ENCODE results near the gene NLRX1. TPM values are rescaled to one million over a fixed set of nuclear protein-coding genes. Genes with fewer than 3 reads are reported as not detected.
"Not testable (repeated sequence)": the region's sequence is repeated elsewhere in the genome, so short reads cannot be mapped to it uniquely, and the experiment has no call there.

Gene NLRX1
- total and polyA plus RNA-seq, 5 experiments from 2014 or later = 4.0 to 10.9 (median 10.3) TPM

GRCh38 chr11:119191265-119191664 lies 22.7 kb downstream of the NLRX1 start:
- H3K4me3 Mint-ChIP-seq, ATAC-seq, DNase-seq, H3K27me3 Mint-ChIP-seq, H3K9me3 Mint-ChIP-seq, H3K36me3 Mint-ChIP-seq, H3K4me1 Mint-ChIP-seq, H3K27ac Mint-ChIP-seq: not testable (repeated sequence)
- POLR2A ChIA-PET = interaction anchor here (0.6 to 0.7 kb wide), 2 partner anchors 43 to 124 kb away, joined by 3 read pairs; partner anchors contain the start of gene ABCG4

DNA sequence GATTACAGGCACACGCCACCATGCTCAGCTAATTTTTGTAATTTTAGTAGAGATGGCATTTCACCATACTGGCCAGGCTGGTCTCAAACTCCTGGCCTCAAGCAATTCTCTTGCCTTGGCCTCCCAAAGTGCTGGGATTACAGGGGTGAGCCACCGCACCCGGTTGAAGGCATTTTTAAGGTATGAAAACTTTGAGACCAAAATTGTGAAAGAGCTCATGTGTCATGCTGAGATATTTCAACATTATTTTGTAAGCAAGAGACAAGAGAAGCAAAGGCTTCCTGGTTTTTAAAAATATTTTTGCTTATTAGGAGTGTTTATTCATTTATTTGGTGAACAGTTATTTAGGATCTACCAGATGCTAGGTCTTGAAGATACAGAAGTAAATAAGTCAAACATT lies 23.6 kb downstream of the NLRX1 start:
- ATAC-seq (no peak), DNase-seq (no peak)
- no peak overlapping the region for H3K4me3 Mint-ChIP-seq
- peaks cover 0 to 2% (median 0%) of the 10 kb centered on the region in 5 donors for H3K27me3 Mint-ChIP-seq
- no peaks in the 10 kb centered on the region for H3K36me3 Mint-ChIP-seq
- H3K4me1 Mint-ChIP-seq = peaks cover 4 to 6% (median 6%) of the 10 kb centered on the region in 4 donors
- POLR2A ChIA-PET = no interaction called here
- H3K27ac Mint-ChIP-seq = no peak overlapping the region
- H3K9me3 Mint-ChIP-seq = no peaks in the 10 kb centered on the region

- ATAC-seq = no peak
- H3K36me3 Mint-ChIP-seq = no peaks in the 10 kb centered on the region
- POLR2A ChIA-PET = no interaction called here
- peaks cover 0 to 2% (median 0%) of the 10 kb centered on the region in 5 donors for H3K27me3 Mint-ChIP-seq
- no peak overlapping the region for H3K4me3 Mint-ChIP-seq
- no peak overlapping the region for H3K27ac Mint-ChIP-seq
- peaks cover 4 to 7% (median 6%) of the 10 kb centered on the region in 4 donors for H3K4me1 Mint-ChIP-seq
- no peaks in the 10 kb centered on the region for H3K9me3 Mint-ChIP-seq
- DNase-seq = no peak
Measured at GRCh38 chr11:119193001-119193400, 24.5 kb downstream of the NLRX1 start.

DNA sequence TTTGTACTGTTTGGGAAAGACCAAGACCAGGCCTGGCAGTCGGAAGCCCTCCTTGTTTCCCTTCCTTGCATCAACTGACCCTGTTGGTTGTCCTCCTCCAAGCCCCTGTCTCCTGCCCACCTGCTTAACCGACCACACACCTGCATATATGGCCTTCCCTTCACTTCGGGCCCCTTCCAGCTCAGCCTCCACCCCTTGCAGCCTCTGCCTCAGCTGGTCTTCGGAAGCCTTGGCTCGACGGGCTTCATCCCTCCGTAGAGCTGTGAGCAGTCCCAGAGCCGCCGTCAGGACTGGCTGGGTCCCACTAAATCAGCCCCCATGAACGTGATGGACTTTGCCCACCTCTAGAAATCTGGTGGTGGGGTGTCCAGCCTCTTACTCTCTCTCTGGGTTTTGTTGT lies 25.1 kb downstream of the NLRX1 start:
- H3K4me3 Mint-ChIP-seq = no peak overlapping the region
- DNase-seq (no peak), ATAC-seq (no peak)
- POLR2A ChIA-PET = interaction anchor here (0.7 kb wide), 1 partner anchor 137 kb away, joined by 5 read pairs; the partner anchor contains the start of gene HYOU1
- no peaks in the 10 kb centered on the region for H3K9me3 Mint-ChIP-seq
- H3K4me1 Mint-ChIP-seq = peaks cover 4 to 7% (median 6%) of the 10 kb centered on the region in 4 donors
- H3K36me3 Mint-ChIP-seq = no peaks in the 10 kb centered on the region
- H3K27me3 Mint-ChIP-seq = peaks cover 0 to 2% (median 0%) of the 10 kb centered on the region in 5 donors
- H3K27ac Mint-ChIP-seq = no peak overlapping the region

DNA sequence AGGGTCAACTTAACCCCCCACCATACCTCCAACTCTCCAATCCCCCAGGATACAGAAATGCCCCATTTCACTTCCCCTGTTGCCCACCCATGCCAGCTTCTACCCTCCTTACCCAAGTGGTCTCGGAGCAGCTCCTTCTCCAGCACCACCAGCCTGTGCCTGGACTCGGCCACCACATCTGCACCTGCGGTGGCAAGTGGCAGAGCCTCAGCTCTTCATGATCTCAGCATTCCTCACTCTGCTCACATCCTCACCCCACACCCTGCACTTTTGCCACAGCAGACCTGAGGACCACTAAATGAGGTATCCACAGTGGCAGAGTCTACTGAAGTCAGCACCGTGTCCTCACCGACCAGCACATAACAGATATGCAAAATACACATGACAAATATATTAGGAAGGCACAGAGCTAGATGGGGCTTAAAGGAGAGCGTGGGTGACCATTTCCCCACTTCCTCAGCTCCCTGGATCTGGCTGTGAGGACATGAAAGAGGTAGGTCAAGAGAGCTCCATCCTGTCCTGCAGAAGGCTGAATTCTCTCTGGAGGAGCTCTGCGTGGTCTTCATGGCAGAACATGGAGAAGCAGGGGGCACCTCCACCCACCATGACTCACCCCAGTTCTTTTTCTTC lies 26.4 kb downstream of the NLRX1 start:
- H3K27ac Mint-ChIP-seq = peak overlapping the region in 1 of 10 donors; percentile 3
- no peak for ATAC-seq

DNA sequence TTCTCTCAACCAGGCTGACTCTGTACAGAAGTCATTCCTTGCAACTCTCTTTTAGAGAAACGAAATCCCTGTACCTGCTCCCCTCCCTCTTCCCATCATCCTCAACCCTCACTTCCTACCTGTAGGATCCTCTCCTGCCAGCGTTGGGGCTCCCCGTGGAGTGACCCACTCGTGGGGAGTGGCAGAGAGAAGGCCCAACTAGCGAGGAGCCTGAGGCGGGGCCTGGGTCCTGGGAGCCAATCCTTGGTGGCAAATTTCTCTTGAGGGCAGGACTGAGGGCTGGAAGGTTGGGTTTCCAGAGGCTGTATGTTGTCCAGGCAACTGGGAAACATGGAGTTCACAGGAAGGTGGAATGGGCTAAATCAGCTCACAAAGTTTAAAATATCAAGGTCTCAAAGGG lies 27.2 kb downstream of the NLRX1 start:
- H3K36me3 Mint-ChIP-seq = no peaks in the 10 kb centered on the region
- no peak for ATAC-seq
- DNase-seq = no peak
- POLR2A ChIA-PET = interaction anchor here (1.2 to 2.2 kb wide), 3 partner anchors 18 to 177 kb away, joined by 3 to 10 read pairs (median 3); partner anchors contain the start of genes RPS25 and TRAPPC4
- peak overlapping the region in 2 of 10 donors; percentile 3 to 28 for H3K27ac Mint-ChIP-seq
- H3K4me1 Mint-ChIP-seq = peaks cover 4 to 7% (median 6%) of the 10 kb centered on the region in 4 donors
- H3K27me3 Mint-ChIP-seq = no peaks in the 10 kb centered on the region
- H3K4me3 Mint-ChIP-seq = no peak overlapping the region
- no peaks in the 10 kb centered on the region for H3K9me3 Mint-ChIP-seq

More for the DNA sequence above, 26.4 kb downstream of the NLRX1 start:
- H3K27me3 Mint-ChIP-seq = no peaks in the 10 kb centered on the region
- no peaks in the 10 kb centered on the region for H3K9me3 Mint-ChIP-seq
- no peaks in the 10 kb centered on the region for H3K36me3 Mint-ChIP-seq
- H3K4me3 Mint-ChIP-seq = no peak overlapping the region
- peaks cover 4 to 7% (median 6%) of the 10 kb centered on the region in 4 donors for H3K4me1 Mint-ChIP-seq
- no peak for DNase-seq
- POLR2A ChIA-PET = interaction anchor here (1.2 to 2.2 kb wide), 3 partner anchors 17 to 177 kb away, joined by 3 to 10 read pairs (median 3); partner anchors contain the start of genes RPS25 and TRAPPC4

GRCh38 chr11:119196833-119197483 lies 28.4 kb downstream of the NLRX1 start:
- ATAC-seq = peak; percentile 97 to 99
- no peak overlapping the region for H3K4me3 Mint-ChIP-seq

GRCh38 chr11:119198925-119199324 lies 30.4 kb downstream of the NLRX1 start:
- H3K9me3 Mint-ChIP-seq = no peaks in the 10 kb centered on the region

More at GRCh38 chr11:119196833-119197483, 28.4 kb downstream of the NLRX1 start:
- Mint-ChIP-seq H3K4me1 (peaks cover 4 to 7% (median 6%) of the 10 kb centered on the region in 4 donors), H3K36me3 (no peaks in the 10 kb centered on the region), H3K27ac (peak overlapping the region in 1 of 10 donors; percentile 0), H3K27me3 (no peaks in the 10 kb centered on the region), H3K9me3 (no peaks in the 10 kb centered on the region)
- POLR2A ChIA-PET = interaction anchor here (0.7 to 2.2 kb wide), 6 partner anchors 16 to 527 kb away, joined by 3 to 10 read pairs (median 4); partner anchors contain the start of gene VPS11
- peak; percentile 26 to 86 (median 69) for DNase-seq

GRCh38 chr11:119201236-119201635 lies 32.7 kb downstream of the NLRX1 start:
- H3K27ac Mint-ChIP-seq, POLR2A ChIA-PET, H3K36me3 Mint-ChIP-seq, H3K9me3 Mint-ChIP-seq, ATAC-seq, H3K27me3 Mint-ChIP-seq, DNase-seq, H3K4me3 Mint-ChIP-seq: not testable (repeated sequence)
- peaks cover 7 to 19% (median 12%) of the 10 kb centered on the region in 4 donors for H3K4me1 Mint-ChIP-seq

More at GRCh38 chr11:119198925-119199324, 30.4 kb downstream of the NLRX1 start:
- Mint-ChIP-seq H3K4me1 (peaks cover 4 to 7% (median 6%) of the 10 kb centered on the region in 4 donors), H3K36me3 (no peaks in the 10 kb centered on the region), H3K4me3 (no peak overlapping the region), H3K27ac (no peak overlapping the region), H3K27me3 (no peaks in the 10 kb centered on the region)
- POLR2A ChIA-PET = no interaction called here
- no peak for ATAC-seq
- DNase-seq = no peak

GRCh38 chr11:119202554-119202953 lies 34.0 kb downstream of the NLRX1 start:
- no peak overlapping the region for H3K27ac Mint-ChIP-seq
- POLR2A ChIA-PET = interaction anchor here (0.6 to 0.7 kb wide), 2 partner anchors 68 to 108 kb away, joined by 3 to 6 read pairs; no protein-coding TSS in a partner anchor
- ATAC-seq = no peak
- H3K4me3 Mint-ChIP-seq = no peak overlapping the region
- no peaks in the 10 kb centered on the region for H3K36me3 Mint-ChIP-seq
- no peak for DNase-seq
- peaks cover 7 to 22% (median 11%) of the 10 kb centered on the region in 4 donors for H3K4me1 Mint-ChIP-seq
- H3K9me3 Mint-ChIP-seq = no peaks in the 10 kb centered on the region
- no peaks in the 10 kb centered on the region for H3K27me3 Mint-ChIP-seq

DNA sequence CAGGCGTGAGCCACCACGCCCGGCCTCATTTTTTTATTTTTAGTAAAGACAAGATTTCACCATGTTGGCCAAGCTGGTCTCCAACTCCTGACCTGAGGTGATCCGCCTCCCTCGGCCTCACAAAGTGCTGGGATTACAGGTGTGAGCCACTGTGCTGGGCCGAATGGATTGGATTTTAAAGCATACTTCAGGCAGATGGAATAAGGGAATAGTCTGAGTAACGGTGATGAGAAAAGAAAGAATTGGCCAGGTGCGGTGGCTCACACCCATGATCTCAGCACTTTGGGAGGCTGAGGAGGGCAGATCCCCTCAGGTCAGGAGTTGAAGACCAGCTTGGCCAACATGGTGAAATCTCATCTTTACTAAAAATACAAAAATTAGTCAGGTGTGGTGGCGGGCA lies 35.5 kb downstream of the NLRX1 start:
- DNase-seq (no peak), ATAC-seq (no peak)
- H3K36me3 Mint-ChIP-seq = peaks cover 0 to 2% (median 0%) of the 10 kb centered on the region in 3 donors
- POLR2A ChIA-PET = interaction anchor here (0.6 kb wide), 1 partner anchor 198 kb away, joined by 4 read pairs; no protein-coding TSS in a partner anchor
- no peak overlapping the region for H3K4me3 Mint-ChIP-seq
- peak overlapping the region in 1 of 10 donors; percentile 37 for H3K27ac Mint-ChIP-seq
- no peaks in the 10 kb centered on the region for H3K9me3 Mint-ChIP-seq
- H3K4me1 Mint-ChIP-seq = peaks cover 12 to 37% (median 22%) of the 10 kb centered on the region in 4 donors
- no peaks in the 10 kb centered on the region for H3K27me3 Mint-ChIP-seq

- Mint-ChIP-seq H3K4me1 (peaks cover 12 to 46% (median 31%) of the 10 kb centered on the region in 4 donors), H3K9me3 (no peaks in the 10 kb centered on the region), H3K27ac (peak overlapping the region in 4 of 10 donors; percentile 45 to 86 (median 72)), H3K4me3 (peak overlapping the region; percentile 42 to 98 (median 78)), H3K36me3 (peaks cover 0 to 2% (median 0%) of the 10 kb centered on the region in 3 donors), H3K27me3 (no peaks in the 10 kb centered on the region)
- DNase-seq = no peak
- ATAC-seq = no peak
- POLR2A ChIA-PET = interaction anchor here (1.4 to 3.5 kb wide), 9 partner anchors 36 to 118 kb away, joined by 3 to 56 read pairs (median 12); no protein-coding TSS in a partner anchor
Measured at GRCh38 chr11:119205080-119205479, 36.6 kb downstream of the NLRX1 start.

Measured in naive thymus-derived CD8-positive, alpha-beta T cell (primary cell).